HepG2 (cell line): Measurements from ENCODE around the gene APOA1. TPM values are rescaled to one million over a fixed set of nuclear protein-coding genes. Genes with fewer than 3 reads are reported as not detected.
A peak's percentile ranks its signal among the peaks of the same experiment; 100 is the strongest.

Experiments
- ATAC-seq: fragments of 200-7000 bp; cut with Tn5 transposase; 3 replicates; pipeline ENCODE4 v1.9.1; 2020; ENCODE audit warnings: mild to moderate bottlenecking, moderate library complexity
- BruUV-seq: library from RNA; stranded (reverse); fragments of 400-500 nt; replicated peaks from 2 replicates; lab custom pipeline; 2021; lab: Mats Ljungman, UMichigan
- CTCF ChIA-PET: fragments of 300-600 bp; formaldehyde crosslinking; extraction: SDS; loops from one replicate; lab custom pipeline; 2021; ENCODE audit warnings: low total read pairs, inconsistent platforms, low intra/inter-chr PET ratio; lab: Yijun Ruan, JAX
- POLR2A ChIA-PET: fragments of 350-600 bp; sonication (Branson Sonifier 250); formaldehyde crosslinking; loops from one replicate; lab custom pipeline; 2020; ENCODE audit warnings: antibody characterized with exemption, inconsistent platforms; lab: Yijun Ruan, JAX
- DNase-seq: peaks from one replicate; pipeline ENCODE4 v3.0.0-alpha.2; 2015; ENCODE audit warnings: low spot score
- FAIRE-seq: peaks from 3 replicates; lab custom pipeline; 2011; peaks lifted over from hg19 to GRCh38; lab: Jason Lieb, UNC
- H2AFZ ChIP-seq: one replicate; pipeline ENCODE4 v1.6.1; 2011; ENCODE audit warnings: low read length, inconsistent platforms
- H3K27ac ChIP-seq: fragments of 300-600 bp; 3 replicates; pipeline ENCODE4 v1.8.0; 2011; ENCODE audit warnings: mixed run types, mild to moderate bottlenecking, mixed read lengths, low read length, inconsistent platforms; ENCODE audit not compliant: insufficient read depth; ENCODE audit errors: extremely low read length
- H3K27me3 ChIP-seq, 2 experiments: fragments of 200-600 bp in 1 of 2; 2 replicates in 1 of 2; 3 replicates in 1 of 2; pipeline versions ENCODE4 v1.6.0 to v1.8.0; 2011; ENCODE audit warnings: low read length in 2 of 2, mild to moderate bottlenecking in 2 of 2, moderate library complexity in 2 of 2, inconsistent platforms in 1 of 2; ENCODE audit not compliant: insufficient read depth in 2 of 2, control insufficient read depth in 1 of 2
- H3K36me3 ChIP-seq, 2 experiments: fragments of 200-600 bp in 1 of 2; replicated peaks in 1 of 2; 2 replicates in 1 of 2; 3 replicates in 1 of 2; pipeline versions ENCODE4 v1.5.1 to v1.8.0; 2011; ENCODE audit warnings: low read length in 2 of 2, inconsistent platforms in 1 of 2; ENCODE audit not compliant: insufficient read depth in 2 of 2, control insufficient read depth in 1 of 2
- H3K4me1 ChIP-seq: 2 replicates; pipeline ENCODE4 v1.5.1; 2012; ENCODE audit warnings: low read length, inconsistent platforms; ENCODE audit not compliant: insufficient read depth
- H3K4me2 ChIP-seq: 2 replicates; pipeline ENCODE4 v1.6.0; 2011; ENCODE audit warnings: low read depth, low read length, inconsistent platforms
- H3K4me3 ChIP-seq, 3 experiments: fragments of 200-600 bp in 1 of 3; sonication (generic), shearing (Covaris generic) in 1 of 3; replicated peaks in 1 of 3; 2 replicates each; pipeline ENCODE4 v1.5.1; 2011 to 2016; ENCODE audit warnings: low read length in 3 of 3, inconsistent platforms in 2 of 3, low read depth in 2 of 3, mild to moderate bottlenecking in 2 of 3, control low read depth in 1 of 3, mixed read lengths in 1 of 3; ENCODE audit not compliant: insufficient read depth in 1 of 3
- H3K79me2 ChIP-seq: one replicate; pipeline ENCODE4 v1.6.1; 2011; ENCODE audit warnings: low read length, inconsistent platforms; ENCODE audit not compliant: insufficient read depth
- H3K9ac ChIP-seq: 2 replicates; pipeline ENCODE4 v1.6.0; 2011; ENCODE audit warnings: mild to moderate bottlenecking, low read depth, low read length, inconsistent platforms; ENCODE audit not compliant: insufficient read depth
- H3K9me3 ChIP-seq: 2 replicates; pipeline ENCODE4 v1.5.1; 2012; ENCODE audit warnings: mild to moderate bottlenecking, low read length
- H4K20me1 ChIP-seq: 2 replicates; pipeline ENCODE4 v1.6.0; 2011; ENCODE audit warnings: inconsistent platforms, mild to moderate bottlenecking, low read length, moderate library complexity; ENCODE audit not compliant: insufficient read depth
- BCL6 ChIP-seq: IDR thresholded peaks from 2 replicates; pipeline ENCODE4 v1.6.1; 2016; ENCODE audit warnings: missing genetic modification reagents, missing compliant biosample characterization
- CENPT ChIP-seq: sonication (generic); formaldehyde crosslinking; IDR thresholded peaks from 2 replicates; pipeline ENCODE4 v1.8.0; 2022; ENCODE audit warnings: low read depth, mild to moderate bottlenecking, moderate library complexity, missing genetic modification reagents
- CREB1 ChIP-seq, 2 experiments: fragments of 450-650 bp in 1 of 2; IDR thresholded peaks; 2 replicates each; pipeline ENCODE4 v1.6.1; 2016 to 2017; ENCODE audit warnings: control low read depth in 1 of 2, mild to moderate bottlenecking in 1 of 2, missing compliant biosample characterization in 1 of 2, missing genetic modification characterization in 1 of 2
- CREM ChIP-seq, 2 experiments: sonication (generic) in 1 of 2; formaldehyde crosslinking in 1 of 2; IDR thresholded peaks; 2 replicates each; pipeline versions ENCODE4 v1.4.0 to v1.6.1; 2016 to 2020; ENCODE audit warnings: antibody characterized with exemption in 1 of 2, mild to moderate bottlenecking in 1 of 2, missing genetic modification reagents in 1 of 2
- CTCF ChIP-seq: sonication (generic); formaldehyde crosslinking; IDR thresholded peaks from 2 replicates; pipeline ENCODE4 v1.5.0; 2020; ENCODE audit warnings: mild to moderate bottlenecking, missing genetic modification reagents, moderate library complexity
- FOXA3 ChIP-seq: IDR thresholded peaks from 2 replicates; pipeline ENCODE4 v1.6.1; 2016; ENCODE audit warnings: missing genetic modification reagents, missing compliant biosample characterization
- KDM5A ChIP-seq: fragments of 200-600 bp; sonication (generic); IDR thresholded peaks from 2 replicates; pipeline ENCODE4 v1.7.0; 2018; ENCODE audit warnings: antibody characterized with exemption, mild to moderate bottlenecking, low read length, borderline replicate concordance
- NFYB ChIP-seq: sonication (generic); formaldehyde crosslinking; IDR thresholded peaks from 2 replicates; pipeline ENCODE4 v1.4.0; 2020; ENCODE audit warnings: missing genetic modification reagents
- PAX8 ChIP-seq: sonication (generic); formaldehyde crosslinking; IDR thresholded peaks from 2 replicates; pipeline ENCODE4 v1.8.0; 2022; ENCODE audit warnings: mild to moderate bottlenecking, missing genetic modification reagents, borderline replicate concordance
- PCBP1 ChIP-seq: fragments of 200-400 bp; formaldehyde crosslinking; IDR thresholded peaks from 2 replicates; pipeline ENCODE4 v1.6.1; 2017; ENCODE audit warnings: mild to moderate bottlenecking, low read depth, low read length, borderline replicate concordance
- RFX5 ChIP-seq: IDR thresholded peaks from 2 replicates; pipeline ENCODE4 v1.6.1; 2011; ENCODE audit warnings: low read depth, low read length, improper control_type of control experiment
- STAT6 ChIP-seq: sonication (generic); formaldehyde crosslinking; IDR thresholded peaks from 2 replicates; pipeline ENCODE4 v1.4.0; 2020; ENCODE audit warnings: missing genetic modification reagents, mild to moderate bottlenecking, borderline replicate concordance
- YY1 ChIP-seq: IDR thresholded peaks from 2 replicates; pipeline ENCODE4 v1.6.1; 2011; ENCODE audit warnings: low read length, low read depth, moderate library complexity, mild to moderate bottlenecking; ENCODE audit not compliant: insufficient read depth, insufficient replicate concordance
- ZNF652 ChIP-seq: IDR thresholded peaks from 2 replicates; pipeline ENCODE4 v1.6.1; 2016; ENCODE audit warnings: low read depth, borderline replicate concordance
- WGBS: methylation state at CpG from one replicate; pipeline ENCODE4 v1.1.6; 2017; ENCODE audit warnings: low lambda C conversion rate; 5-methylcytosine and 5-hydroxymethylcytosine counted together
- in situ Hi-C: cut with HindIII; loops from 2 replicates; pipeline ENCODE4 v1.10.0; 2017; ENCODE audit warnings: low pct_unique_long_range_greater_than_20kb; ENCODE audit not compliant: extremely low pct_ligation_motif_present
- intact Hi-C: fragments of 100-400 bp; cut with micrococcal nuclease; formaldehyde crosslinking; loops from one replicate; pipeline ENCODE4 v1.10.0; 2022; ENCODE audit not compliant: unreplicated experiment
- polyA plus RNA-seq, 8 experiments: library from polyadenylated mRNA; depleted of rRNA in 3 of 8; stranded (reverse) in 7 of 8; unstranded in 1 of 8; fragments of >200 nt; fragmentation: Illumina TruSeq in 4 of 8; extraction: Trizol in 4 of 8; gene quantifications; 2 replicates each; pipeline versions ENCODE4 v1.2.1 to v1.2.3, GENCODE V29; 2011 to 2016; ENCODE audit warnings: low read depth in 4 of 8, missing spikeins in 1 of 8, mixed read lengths in 1 of 8; ENCODE audit not compliant: insufficient read depth in 1 of 8
- total RNA-seq, 5 experiments: library from RNA; depleted of rRNA; stranded (reverse); fragments of >200 nt; fragmentation: Illumina TruSeq; extraction: Trizol; gene quantifications; 2 replicates each; pipeline ENCODE4 v1.2.3, GENCODE V29; 2016; ENCODE audit warnings: low read depth in 1 of 5
- TF ChIP-seq, protein P1 (sequence below): IDR thresholded peaks from 2 replicates; pipeline ENCODE4 v1.4.0; 2020; ENCODE audit warnings: mild to moderate bottlenecking, missing genetic modification reagents

APOA1 gene
- total and polyA plus RNA-seq, 2 of the 13 experiments (the other 11 are each of a cell fraction or from before 2014, with no cell fraction given): 1,973 to 5,485 TPM

DNA sequence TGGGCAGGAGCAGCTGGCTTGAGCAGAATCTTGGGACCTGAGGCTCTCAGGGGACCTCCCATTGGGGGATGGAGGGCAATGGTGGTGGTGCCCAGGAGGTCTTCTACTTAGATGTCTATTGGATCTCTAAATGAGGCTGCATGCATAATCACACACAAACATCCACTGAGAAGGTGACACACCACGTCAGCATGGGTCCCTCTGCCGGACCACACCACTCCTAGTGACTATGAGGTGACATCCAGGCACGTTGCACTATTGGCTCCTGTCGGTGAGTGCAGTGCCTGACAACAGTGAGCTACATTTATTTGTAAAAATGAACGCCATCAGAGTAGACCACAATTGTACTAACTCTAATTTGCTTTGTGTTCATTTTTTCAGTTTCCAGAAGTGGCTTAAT is 12.0 kb downstream of the APOA1 start:
- H4K20me1 ChIP-seq: no peaks in the 10 kb centered on the region
- no peaks in the 10 kb centered on the region for H3K27me3 ChIP-seq
- no peaks in the 10 kb centered on the region for H3K9me3 ChIP-seq
- H2AFZ ChIP-seq: no peak overlapping the region
- WGBS: 0% methylated on average over 3 of the region's 5 CpGs
- H3K4me1 ChIP-seq: peaks cover 85% of the 10 kb centered on the region
- ChIA-PET CTCF (interaction anchor here (3.1 kb wide), 1 partner anchor 34 kb away, joined by 21 read pairs; the partner anchor contains the start of gene APOA5), POLR2A (interaction anchor here (5.6 to 18.4 kb wide), 5 partner anchors 9 to 32 kb away, joined by 67 to 1365 read pairs (median 361); partner anchors contain the start of genes APOA1, APOA5 and ZPR1)
- H3K79me2 ChIP-seq: peaks cover 8% of the 10 kb centered on the region
- no TSS peak for BruUV-seq
- H3K27ac ChIP-seq: peak overlapping the region; percentile 85
- peak; percentile 81 for FAIRE-seq
- in situ Hi-C loops: no loop called here
- peak overlapping the region; percentile 60; the same call in 1 of the 2 replicates for H3K9ac ChIP-seq
- peak; percentile 69 for DNase-seq
- ATAC-seq: peak; percentile 35
- no peaks in the 10 kb centered on the region for H3K36me3 ChIP-seq
- H3K4me3 ChIP-seq: peak overlapping the region in 1 of 3 experiments; percentile 59; a peak in 1 of 6 replicates
- intact Hi-C loops: no loop called here
- H3K4me2 ChIP-seq: peak overlapping the region; percentile 81
- TF ChIP-seq CTCF (CRISPR knock-in tag): peak; percentile 72
- TF ChIP-seq FOXA3 (CRISPR knock-in tag): 0 out of 2 replicates have a peak, but pooled peaks have one; percentile 33
- TF ChIP-seq BCL6 (CRISPR knock-in tag): 0 out of 2 replicates have a peak, but pooled peaks have one; percentile 5
- TF ChIP-seq, protein P1, sequence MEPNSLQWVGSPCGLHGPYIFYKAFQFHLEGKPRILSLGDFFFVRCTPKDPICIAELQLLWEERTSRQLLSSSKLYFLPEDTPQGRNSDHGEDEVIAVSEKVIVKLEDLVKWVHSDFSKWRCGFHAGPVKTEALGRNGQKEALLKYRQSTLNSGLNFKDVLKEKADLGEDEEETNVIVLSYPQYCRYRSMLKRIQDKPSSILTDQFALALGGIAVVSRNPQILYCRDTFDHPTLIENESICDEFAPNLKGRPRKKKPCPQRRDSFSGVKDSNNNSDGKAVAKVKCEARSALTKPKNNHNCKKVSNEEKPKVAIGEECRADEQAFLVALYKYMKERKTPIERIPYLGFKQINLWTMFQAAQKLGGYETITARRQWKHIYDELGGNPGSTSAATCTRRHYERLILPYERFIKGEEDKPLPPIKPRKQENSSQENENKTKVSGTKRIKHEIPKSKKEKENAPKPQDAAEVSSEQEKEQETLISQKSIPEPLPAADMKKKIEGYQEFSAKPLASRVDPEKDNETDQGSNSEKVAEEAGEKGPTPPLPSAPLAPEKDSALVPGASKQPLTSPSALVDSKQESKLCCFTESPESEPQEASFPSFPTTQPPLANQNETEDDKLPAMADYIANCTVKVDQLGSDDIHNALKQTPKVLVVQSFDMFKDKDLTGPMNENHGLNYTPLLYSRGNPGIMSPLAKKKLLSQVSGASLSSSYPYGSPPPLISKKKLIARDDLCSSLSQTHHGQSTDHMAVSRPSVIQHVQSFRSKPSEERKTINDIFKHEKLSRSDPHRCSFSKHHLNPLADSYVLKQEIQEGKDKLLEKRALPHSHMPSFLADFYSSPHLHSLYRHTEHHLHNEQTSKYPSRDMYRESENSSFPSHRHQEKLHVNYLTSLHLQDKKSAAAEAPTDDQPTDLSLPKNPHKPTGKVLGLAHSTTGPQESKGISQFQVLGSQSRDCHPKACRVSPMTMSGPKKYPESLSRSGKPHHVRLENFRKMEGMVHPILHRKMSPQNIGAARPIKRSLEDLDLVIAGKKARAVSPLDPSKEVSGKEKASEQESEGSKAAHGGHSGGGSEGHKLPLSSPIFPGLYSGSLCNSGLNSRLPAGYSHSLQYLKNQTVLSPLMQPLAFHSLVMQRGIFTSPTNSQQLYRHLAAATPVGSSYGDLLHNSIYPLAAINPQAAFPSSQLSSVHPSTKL (CRISPR knock-in tag): 0 out of 2 replicates have a peak, but pooled peaks have one; percentile 11
- TF ChIP-seq NFYB: peak; percentile 56; the same call in 1 of the 2 replicates
- no peak for TF ChIP-seq YY1
- no peak for TF ChIP-seq STAT6 (CRISPR knock-in tag)
- TF ChIP-seq CREM (IDR thresholded peaks at IDR 0.05): peak; percentile 45; the same call in 1 of the 2 replicates
- no peak for TF ChIP-seq CREM (CRISPR knock-in tag; IDR thresholded peaks at IDR 0.05)
- no peak for TF ChIP-seq PAX8 (CRISPR knock-in tag)
- TF ChIP-seq RFX5: peak; percentile 93
- peak; percentile 63 for TF ChIP-seq CREB1 (IDR thresholded peaks at IDR 0.05)
- no peak for TF ChIP-seq CREB1 (CRISPR knock-in tag; IDR thresholded peaks at IDR 0.05)
- TF ChIP-seq CENPT: no peak
- TF ChIP-seq KDM5A: no peak
- TF ChIP-seq ZNF652: peak; percentile 32; the same call in 1 of the 2 replicates
- no peak for TF ChIP-seq PCBP1
